HFF-Myc (cell line): ENCODE results near the gene RTBDN.
"Not testable (repeated sequence)": the region's sequence is repeated elsewhere in the genome, so short reads cannot be mapped to it uniquely, and the experiment has no call there.

Source experiments
- DNase-seq: peaks from one replicate; pipeline ENCODE4 v3.0.0-alpha.2; 2011; ENCODE audit warnings: low read depth; ENCODE audit errors: extremely low read depth
- H3K4me3 ChIP-seq: replicated peaks from 2 replicates; pipeline ENCODE4 v1.5.1; 2011; ENCODE audit warnings: low read depth, mild to moderate bottlenecking, control low read depth, low read length
- TF ChIP-seq, protein P1 (sequence below): IDR thresholded peaks from 2 replicates; pipeline ENCODE4 v1.5.1; 2012; ENCODE audit warnings: mild to moderate bottlenecking, low read depth, low read length, control low read depth; ENCODE audit errors: missing control alignments

RTBDN gene

DNA sequence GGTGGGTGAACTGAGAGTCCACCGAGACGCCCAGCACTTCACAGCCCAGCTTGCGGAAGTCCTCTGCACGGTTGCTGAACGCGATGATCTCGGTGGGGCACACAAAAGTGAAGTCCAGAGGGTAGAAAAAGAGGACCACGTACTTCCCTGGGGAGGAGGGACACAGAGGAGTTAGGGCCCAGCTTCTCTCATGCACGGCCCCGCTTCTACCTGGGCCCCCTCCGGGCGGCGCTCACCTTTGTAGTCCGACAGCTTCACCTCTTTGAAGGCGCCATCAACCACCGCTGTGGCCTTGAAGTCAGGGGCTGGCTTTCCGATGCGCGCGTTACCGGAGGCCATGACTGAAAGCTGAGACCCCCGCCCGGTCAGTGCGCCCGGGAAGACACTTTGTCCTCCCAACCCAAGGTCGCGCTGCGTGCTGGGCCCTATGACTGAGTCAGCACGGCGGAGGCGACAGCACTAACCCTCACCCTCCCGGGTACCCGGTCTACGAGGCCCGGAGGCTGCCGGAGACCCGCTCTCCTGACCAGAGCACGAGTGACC lies 33.4 kb downstream of the RTBDN start:
- TF ChIP-seq, protein P1, sequence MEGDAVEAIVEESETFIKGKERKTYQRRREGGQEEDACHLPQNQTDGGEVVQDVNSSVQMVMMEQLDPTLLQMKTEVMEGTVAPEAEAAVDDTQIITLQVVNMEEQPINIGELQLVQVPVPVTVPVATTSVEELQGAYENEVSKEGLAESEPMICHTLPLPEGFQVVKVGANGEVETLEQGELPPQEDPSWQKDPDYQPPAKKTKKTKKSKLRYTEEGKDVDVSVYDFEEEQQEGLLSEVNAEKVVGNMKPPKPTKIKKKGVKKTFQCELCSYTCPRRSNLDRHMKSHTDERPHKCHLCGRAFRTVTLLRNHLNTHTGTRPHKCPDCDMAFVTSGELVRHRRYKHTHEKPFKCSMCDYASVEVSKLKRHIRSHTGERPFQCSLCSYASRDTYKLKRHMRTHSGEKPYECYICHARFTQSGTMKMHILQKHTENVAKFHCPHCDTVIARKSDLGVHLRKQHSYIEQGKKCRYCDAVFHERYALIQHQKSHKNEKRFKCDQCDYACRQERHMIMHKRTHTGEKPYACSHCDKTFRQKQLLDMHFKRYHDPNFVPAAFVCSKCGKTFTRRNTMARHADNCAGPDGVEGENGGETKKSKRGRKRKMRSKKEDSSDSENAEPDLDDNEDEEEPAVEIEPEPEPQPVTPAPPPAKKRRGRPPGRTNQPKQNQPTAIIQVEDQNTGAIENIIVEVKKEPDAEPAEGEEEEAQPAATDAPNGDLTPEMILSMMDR: no peak
- DNase-seq: no peak
- peak overlapping the region; percentile 98 for H3K4me3 ChIP-seq

DNA sequence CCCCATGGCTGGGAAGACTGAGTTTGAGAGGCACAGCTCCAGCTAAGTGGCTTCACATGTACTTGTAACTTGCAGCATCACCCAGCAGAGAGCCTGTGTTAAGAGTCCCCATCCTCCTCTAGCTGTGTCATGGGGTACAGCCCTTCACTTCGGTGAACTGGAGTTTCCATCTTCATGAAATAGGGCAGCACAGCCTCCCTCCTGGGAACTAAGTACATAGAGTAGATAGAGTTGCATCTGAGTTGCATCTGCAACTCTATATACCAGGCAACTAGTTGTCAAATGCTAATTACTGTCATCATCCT lies 34.0 kb downstream of the RTBDN start:
- TF ChIP-seq, protein P1: no peak
- peak overlapping the region; percentile 98 for H3K4me3 ChIP-seq
- no peak for DNase-seq

DNA sequence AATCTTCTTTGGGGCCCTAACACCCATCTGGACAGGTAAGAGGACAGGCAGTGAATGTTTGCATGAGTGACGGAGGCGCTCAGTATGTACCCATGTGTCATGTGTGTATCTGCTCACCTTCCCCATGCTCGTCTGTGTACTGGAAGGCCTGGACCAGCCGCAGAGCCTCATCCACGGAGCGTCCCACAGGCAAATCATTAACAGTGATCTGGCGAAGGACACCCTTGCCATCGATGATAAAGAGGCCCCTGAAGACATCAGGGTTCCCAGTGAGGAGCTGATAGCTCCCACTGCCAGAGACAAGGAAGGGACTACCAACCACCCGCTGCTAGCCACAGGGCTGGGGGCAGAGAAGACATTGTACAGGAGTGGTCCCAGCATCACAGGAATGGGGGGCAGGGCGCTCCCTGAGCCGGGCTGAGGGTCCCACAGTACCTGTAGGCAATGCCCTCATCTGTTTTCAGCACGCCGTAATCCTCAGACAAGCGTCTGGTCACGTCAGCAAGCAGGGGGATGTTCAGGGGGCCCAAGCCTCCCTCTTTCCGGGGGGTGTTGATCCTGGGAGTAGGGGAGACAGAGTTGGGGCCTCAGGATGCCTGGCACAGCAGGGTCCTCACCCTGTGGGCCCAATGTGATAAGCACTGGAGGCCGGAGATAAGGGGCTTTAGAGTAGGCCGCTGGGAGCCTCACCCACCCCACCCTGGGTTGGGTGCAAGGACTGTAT lies 34.5 kb downstream of the RTBDN start:
- peak overlapping the region; percentile 98 for H3K4me3 ChIP-seq
- TF ChIP-seq, protein P1: no peak
- DNase-seq: no peak

DNA sequence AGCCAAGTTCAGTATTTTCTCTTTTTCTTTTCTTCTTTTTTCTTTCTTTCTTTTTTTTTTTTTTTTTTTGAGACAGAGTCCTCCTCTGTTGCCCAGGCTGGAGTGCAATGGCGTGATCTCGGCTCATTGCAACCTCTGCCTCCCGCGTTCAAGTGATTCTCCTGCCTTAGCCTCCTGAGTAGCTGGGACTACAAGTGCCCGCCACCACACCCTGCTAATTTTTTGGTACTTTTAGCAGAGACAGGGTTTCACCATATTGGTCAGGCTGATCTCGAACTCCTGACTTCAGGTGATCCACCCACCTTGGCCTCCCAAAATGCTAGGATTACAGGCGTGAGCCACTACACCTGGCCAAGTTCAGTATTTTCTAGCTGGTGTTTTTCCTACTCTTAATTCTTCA lies 36.8 kb downstream of the RTBDN start:
- not testable (repeated sequence) for H3K4me3 ChIP-seq, DNase-seq

DNA sequence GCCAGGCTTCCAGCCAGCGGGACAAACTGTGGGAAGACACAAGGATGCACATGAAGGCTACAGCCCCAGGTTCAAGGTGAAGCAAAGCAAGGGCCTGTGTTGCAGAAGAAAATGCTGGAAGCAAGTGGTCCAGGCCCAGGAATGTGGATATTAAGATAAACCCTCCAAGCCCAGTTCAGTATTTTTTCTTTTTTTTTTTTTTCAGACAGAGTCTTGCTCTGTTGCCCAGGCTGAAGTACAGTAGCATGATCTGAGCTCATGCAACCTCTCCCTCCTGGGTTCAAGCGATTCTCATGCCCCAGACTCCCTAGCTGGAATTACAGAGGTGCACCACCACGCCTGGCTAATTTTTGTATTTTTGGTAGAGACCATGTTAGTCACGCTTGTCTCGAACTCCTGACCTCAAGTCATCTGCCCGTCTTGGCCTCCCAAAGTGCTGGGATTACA lies 37.2 kb downstream of the RTBDN start:
- H3K4me3 ChIP-seq: no peak overlapping the region
- TF ChIP-seq, protein P1: no peak
- no peak for DNase-seq

DNA sequence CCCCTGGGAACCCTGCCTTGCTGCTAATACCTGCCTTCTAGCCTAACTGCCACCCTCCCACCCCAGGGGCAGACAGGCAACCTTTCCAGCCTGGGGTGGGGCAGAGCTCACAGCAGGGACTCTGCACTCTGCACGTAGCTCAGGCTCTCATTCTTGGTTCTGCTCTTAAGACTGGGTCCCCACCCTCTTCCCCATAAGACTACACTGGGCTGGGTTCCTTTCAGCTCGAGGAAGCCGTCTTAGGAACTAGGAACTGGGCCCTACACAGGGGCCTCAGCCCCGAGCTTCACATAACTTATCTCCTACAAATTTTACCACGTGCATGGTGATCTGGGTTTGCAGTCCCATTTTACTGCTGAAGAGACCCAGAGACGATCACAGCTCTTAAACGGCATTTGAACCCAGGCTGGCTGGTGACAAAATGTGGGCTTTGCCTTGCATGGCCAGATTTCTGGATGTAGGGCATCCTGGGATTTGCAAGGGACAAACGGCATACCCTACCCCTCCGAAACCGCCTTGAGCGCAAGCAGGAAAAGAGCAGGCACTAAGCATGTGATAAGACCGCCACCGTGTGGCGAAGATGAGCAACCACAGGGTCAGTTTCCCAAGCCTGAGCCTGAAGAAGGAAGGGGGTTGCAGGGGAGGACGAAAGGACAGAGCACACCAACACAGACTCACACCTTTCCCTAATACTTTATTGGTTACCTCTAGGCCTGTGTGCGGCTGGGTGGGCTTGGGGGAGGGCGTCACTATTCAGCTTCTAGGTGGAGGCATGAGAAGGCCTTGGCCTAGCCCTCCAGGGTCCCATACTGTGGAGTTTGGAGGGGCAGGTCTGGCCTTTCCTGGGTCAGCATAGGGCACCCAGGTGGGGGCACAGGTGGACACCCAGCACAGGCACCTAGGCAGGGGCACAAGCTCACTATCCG lies 38.0 kb downstream of the RTBDN start:
- H3K4me3 ChIP-seq: no peak overlapping the region
- TF ChIP-seq, protein P1: peak; percentile 89
- no peak for DNase-seq

DNA sequence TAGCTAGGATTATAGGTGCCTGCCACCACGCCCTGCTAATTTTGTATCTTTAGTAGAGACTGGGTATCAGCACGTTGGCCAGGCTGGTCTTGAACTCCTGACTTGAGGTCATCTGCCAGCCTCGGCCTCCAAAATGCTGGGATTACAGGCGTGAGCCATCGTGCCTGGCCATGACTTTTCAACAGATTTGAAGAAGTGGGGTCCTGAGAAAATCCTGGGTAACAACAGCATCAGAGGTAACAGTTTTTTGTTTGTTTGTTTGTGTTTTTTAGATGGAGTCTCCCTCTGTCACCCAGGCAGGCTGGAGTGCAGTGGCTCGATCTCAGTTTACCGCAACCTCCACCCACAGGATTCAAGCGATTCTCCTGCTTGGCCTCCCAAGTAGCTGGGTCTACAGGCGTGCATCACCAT lies 39.4 kb downstream of the RTBDN start:
- TF ChIP-seq, protein P1: no peak
- no peak overlapping the region for H3K4me3 ChIP-seq
- no peak for DNase-seq
